GM12865 (cell line): ENCODE measurements around the gene GRB14.

Experiments used
- DNase-seq: peaks from one replicate; pipeline ENCODE4 v3.0.0; 2010; ENCODE audit warnings: low read depth
- H3K4me3 ChIP-seq: 2 replicates; pipeline ENCODE4 v1.5.1; 2011; ENCODE audit warnings: mild to moderate bottlenecking, low read depth, low read length, control low read depth
- TF ChIP-seq, protein P1 (sequence below): IDR thresholded peaks from 2 replicates; pipeline ENCODE4 v1.5.1; 2011; ENCODE audit warnings: low read length, control low read depth, low read depth, inconsistent platforms; ENCODE audit not compliant: insufficient read depth; ENCODE audit errors: missing control alignments

GRB14 gene

DNA sequence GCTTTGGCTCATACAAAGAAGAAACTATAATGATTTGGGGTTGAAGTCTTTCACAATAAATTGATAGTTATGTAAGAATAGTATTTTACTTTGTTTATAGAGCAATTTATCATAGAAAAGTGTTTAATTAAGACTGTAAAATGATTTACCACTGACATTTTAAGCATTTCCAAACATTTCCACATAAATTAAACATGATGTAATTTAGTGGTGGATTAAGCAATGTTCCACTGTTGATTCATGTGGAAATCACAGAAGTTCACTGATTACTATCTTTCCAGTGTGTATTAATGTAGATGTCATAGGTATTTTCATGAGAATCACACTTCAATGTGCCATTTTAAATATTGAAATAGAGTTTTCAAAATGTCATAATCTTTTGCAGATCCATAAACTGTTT lies 40.1 kb upstream of the GRB14 start:
- TF ChIP-seq, protein P1, sequence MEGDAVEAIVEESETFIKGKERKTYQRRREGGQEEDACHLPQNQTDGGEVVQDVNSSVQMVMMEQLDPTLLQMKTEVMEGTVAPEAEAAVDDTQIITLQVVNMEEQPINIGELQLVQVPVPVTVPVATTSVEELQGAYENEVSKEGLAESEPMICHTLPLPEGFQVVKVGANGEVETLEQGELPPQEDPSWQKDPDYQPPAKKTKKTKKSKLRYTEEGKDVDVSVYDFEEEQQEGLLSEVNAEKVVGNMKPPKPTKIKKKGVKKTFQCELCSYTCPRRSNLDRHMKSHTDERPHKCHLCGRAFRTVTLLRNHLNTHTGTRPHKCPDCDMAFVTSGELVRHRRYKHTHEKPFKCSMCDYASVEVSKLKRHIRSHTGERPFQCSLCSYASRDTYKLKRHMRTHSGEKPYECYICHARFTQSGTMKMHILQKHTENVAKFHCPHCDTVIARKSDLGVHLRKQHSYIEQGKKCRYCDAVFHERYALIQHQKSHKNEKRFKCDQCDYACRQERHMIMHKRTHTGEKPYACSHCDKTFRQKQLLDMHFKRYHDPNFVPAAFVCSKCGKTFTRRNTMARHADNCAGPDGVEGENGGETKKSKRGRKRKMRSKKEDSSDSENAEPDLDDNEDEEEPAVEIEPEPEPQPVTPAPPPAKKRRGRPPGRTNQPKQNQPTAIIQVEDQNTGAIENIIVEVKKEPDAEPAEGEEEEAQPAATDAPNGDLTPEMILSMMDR, result no peak
- H3K4me3 ChIP-seq, result no peak overlapping the region
- no peak for DNase-seq

DNA sequence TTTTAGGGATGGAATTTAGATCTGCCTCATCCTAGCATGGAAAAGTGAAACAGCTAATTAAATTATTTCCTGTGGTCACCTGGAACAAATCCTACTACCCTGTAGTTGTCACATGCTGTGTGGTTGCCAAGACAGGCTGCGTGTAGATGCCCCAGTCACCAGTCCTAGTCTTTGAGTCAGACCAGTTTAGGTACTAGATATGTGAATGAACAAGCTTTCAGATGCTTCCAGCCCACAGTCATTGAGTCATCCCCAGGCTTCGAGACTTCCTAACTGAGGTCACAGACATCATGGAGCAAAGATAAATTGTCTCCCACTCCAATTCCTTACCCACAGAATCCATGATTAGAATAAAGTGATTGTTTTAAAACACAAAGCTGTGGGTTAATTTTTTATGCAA lies 35.8 kb upstream of the GRB14 start:
- DNase-seq, result no peak
- no peak overlapping the region for H3K4me3 ChIP-seq
- TF ChIP-seq, protein P1, result no peak

DNA sequence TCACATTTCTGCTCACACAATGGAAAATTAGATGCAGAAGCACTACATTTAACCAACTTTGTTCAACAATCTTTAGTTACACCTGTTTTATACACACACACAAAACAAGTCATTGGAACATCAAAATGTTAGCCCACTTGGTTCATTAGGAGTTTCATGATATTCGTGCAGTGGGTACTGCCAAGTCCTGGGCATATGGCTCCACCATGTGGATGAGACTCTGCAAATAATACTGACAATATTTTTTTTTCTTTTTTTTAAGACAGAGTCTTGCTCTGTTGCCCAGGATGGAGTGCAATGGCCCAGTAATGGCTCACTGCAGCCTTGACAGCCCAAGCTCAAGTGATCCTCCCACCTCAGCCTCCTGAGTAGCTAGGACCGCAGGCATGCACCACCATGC lies 34.5 kb upstream of the GRB14 start:
- no peak overlapping the region for H3K4me3 ChIP-seq
- TF ChIP-seq, protein P1, result no peak
- no peak for DNase-seq

DNA sequence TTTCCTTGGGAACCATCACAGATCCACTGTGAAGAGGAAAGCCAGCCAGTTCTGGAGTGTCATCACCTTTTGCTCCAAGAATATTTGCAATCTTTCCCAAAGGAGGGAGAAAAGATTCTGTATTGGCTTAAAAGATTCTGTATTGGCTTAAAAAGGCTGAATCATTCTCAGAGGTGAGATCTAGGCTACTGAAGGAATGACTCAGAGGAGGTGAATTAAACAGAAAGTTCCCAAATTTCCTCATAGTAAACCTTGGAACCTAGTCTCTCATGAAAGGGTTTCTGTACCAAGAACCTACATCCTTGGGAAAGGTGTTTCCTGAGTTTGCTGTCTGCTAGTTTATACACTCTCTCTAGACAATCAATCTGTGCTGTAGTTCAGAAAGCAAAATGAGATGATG lies 34.1 kb upstream of the GRB14 start:
- TF ChIP-seq, protein P1, result no peak
- no peak for DNase-seq
- no peak overlapping the region for H3K4me3 ChIP-seq

DNA sequence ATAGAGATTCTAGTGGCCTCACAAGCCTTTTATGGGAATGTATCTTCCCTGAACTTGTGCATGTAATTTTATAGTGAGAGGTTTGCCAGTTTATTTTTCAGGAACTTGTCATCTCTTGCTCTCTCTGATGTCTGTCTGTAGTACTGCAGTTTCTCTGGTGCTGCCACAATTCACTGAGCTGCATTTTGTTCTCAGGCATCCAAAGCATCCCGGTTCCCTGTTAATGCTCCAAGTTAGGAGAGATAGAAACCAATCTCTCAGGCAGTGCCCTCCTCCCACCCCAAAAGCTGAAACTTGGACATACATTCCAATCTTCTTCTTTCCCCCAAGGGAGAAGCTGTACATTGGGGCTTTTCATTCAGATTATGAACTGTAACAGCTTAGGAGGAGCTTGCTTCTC lies 30.1 kb upstream of the GRB14 start:
- no peak overlapping the region for H3K4me3 ChIP-seq
- TF ChIP-seq, protein P1, result no peak
- no peak for DNase-seq

DNA sequence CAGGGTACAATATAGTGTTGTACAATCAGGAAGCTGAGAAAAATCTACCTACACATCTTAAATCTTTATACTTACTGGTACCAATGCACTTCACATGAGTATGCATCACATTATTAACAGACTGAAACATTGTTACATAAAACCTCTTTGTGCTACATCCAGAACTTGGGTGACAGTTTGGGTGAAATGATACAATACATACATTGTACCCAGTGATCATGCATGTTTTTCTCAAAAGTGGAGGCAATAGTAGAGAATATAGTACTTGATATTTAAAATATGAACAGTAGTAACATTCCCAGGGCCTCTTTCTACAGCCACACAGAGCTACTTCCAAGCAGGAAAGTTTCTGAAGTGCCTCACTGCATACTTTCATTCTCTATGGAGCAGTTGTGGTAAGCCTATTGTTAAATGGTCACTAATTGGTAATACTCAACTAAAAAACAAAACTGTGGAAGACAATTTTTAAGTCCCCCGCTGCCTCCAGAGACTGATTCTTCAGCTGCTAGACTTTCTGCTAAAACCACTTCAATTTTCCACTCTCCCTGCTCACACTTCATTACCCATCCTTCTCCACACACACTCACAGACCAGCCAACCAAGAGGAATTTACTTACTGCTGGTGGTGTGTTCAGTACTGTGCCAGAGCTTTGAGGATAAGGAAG lies 22.9 kb upstream of the GRB14 start:
- no peak overlapping the region for H3K4me3 ChIP-seq
- TF ChIP-seq, protein P1, result no peak
- no peak for DNase-seq

DNA sequence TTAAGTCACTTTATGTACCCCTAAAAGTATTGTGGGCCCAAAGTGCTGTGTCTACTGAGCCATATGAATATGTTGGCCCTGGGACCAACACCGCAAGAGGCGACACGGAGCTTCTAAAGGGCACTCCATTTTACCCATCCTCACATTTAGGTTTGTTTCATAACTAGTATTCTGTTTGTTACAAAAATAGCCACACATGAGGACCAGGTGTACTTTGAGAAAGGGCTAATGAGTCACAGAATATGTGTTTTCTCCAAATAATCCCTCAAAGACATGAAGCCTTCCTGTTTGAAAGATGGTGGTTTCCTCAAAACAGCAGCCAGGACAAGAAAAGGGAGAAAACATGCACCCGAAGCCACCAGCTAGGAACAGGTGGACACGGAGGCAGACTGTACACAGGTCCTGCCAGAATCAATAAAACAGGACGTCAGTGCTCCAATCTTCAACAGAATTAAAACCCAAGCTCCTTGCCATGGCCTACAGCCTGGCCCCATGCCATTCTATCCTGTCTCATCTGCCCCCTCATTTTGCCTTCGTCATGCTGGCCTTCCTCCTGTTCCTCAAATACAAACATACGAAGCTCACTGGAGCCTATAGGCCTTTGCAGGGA lies 21.8 kb upstream of the GRB14 start:
- H3K4me3 ChIP-seq, result no peak overlapping the region
- TF ChIP-seq, protein P1, result no peak
- no peak for DNase-seq
